Thymus (tissue), 11 donors: ENCODE data around the gene CDC5L. TPM values are rescaled to one million over a fixed set of nuclear protein-coding genes. Genes with fewer than 3 reads are reported as not detected.
A peak's percentile ranks its signal among the peaks of the same experiment; 100 is the strongest.

Experiments
- DNase-seq, 9 donors: peaks; one replicate each; pipeline ENCODE4 v3.0.0-alpha.2; 2013; ENCODE audit warnings: low spot score in 9 of 9, low read depth in 6 of 9, missing footprints in 1 of 9
- H3K27ac ChIP-seq, 2 donors: one replicate each; pipeline ENCODE4 v1.5.1; 2013; ENCODE audit warnings: control low read depth in 1 of 2, low read depth in 1 of 2, low read length in 1 of 2, mild to moderate bottlenecking in 1 of 2, moderate library complexity in 1 of 2
- H3K27me3 ChIP-seq, 2 donors: one replicate each; pipeline ENCODE4 v1.5.1; 2013; ENCODE audit warnings: low read length in 1 of 2; ENCODE audit not compliant: control insufficient read depth in 2 of 2, insufficient read depth in 1 of 2
- H3K36me3 ChIP-seq, 2 donors: one replicate each; pipeline ENCODE4 v1.5.1; 2013; ENCODE audit warnings: low read length in 1 of 2, mild to moderate bottlenecking in 1 of 2, moderate library complexity in 1 of 2; ENCODE audit not compliant: control insufficient read depth in 2 of 2, insufficient read depth in 2 of 2
- H3K4me1 ChIP-seq, 2 donors: one replicate each; pipeline ENCODE4 v1.5.1; 2013; ENCODE audit warnings: low read length in 2 of 2; ENCODE audit not compliant: control insufficient read depth in 2 of 2, insufficient read depth in 2 of 2
- H3K4me3 ChIP-seq, 2 donors: one replicate each; pipeline ENCODE4 v1.5.1; 2013; ENCODE audit warnings: low read length in 2 of 2, control low read depth in 1 of 2, mild to moderate bottlenecking in 1 of 2
- H3K9me3 ChIP-seq, 2 donors: one replicate each; pipeline ENCODE4 v1.5.1; 2013; ENCODE audit warnings: low read length in 1 of 2, mild to moderate bottlenecking in 1 of 2; ENCODE audit not compliant: control insufficient read depth in 2 of 2, insufficient read depth in 1 of 2
- WGBS: extraction: QIAGEN DNeasy Blood & Tissue Kit; methylation state at CpG from one replicate; pipeline ENCODE4 v1.1.7; 2013; 5-methylcytosine and 5-hydroxymethylcytosine counted together
- polyA plus RNA-seq: library from polyadenylated mRNA; stranded (reverse); fragments of 200-250 nt; gene quantifications from one replicate; pipeline ENCODE4 v1.2.3, GENCODE V29; 2013
- total RNA-seq: library from RNA; stranded (reverse); fragments of 120-200 nt; gene quantifications from one replicate; pipeline ENCODE4 v1.2.4, GENCODE V29; 2013
- donor health status: healthy.

The CDC5L gene
- total and polyA plus RNA-seq, 2 donors: 12.7 to 30.9 TPM

DNA sequence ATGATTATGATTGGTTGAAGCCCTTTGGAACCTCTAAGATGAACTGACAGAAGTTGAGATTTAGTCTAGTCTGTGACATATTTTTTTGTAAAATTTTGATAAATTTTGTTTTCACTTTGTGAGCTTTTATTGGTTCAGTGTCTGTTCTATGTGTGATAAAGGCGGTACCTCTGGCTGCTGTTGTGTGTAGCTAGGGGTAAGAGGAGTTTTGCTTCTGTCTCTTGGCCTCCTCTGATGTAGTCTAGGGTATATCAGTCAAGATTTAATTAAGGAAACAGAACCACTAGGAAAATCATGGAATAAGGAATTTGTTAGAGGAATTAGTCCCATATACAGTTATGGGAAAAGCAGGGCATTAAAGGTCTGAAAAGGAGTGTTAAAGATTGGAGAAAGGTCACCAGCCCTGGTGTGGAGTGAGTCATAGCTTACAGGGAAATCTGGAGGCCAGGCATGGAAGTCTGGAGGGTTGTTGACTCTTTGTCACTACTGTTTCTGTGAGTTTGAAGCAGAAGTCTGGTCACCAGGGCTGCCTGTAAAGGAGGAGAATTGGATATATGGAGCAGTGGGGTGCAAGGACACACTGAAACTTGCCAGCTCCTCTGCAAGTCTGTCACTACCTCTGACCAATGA lies 28.5 kb downstream of the CDC5L start:
- DNase-seq: no peak
- H3K27me3 ChIP-seq: no peaks in the 10 kb centered on the region
- no peaks in the 10 kb centered on the region for H3K9me3 ChIP-seq
- H3K4me3 ChIP-seq: no peak overlapping the region
- peaks cover 52 to 67% of the 10 kb centered on the region in 2 donors for H3K36me3 ChIP-seq
- H3K27ac ChIP-seq: no peak overlapping the region
- H3K4me1 ChIP-seq: peaks cover 4 to 12% of the 10 kb centered on the region in 2 donors
- 100% methylated on average over 1 of the region's 1 CpG for WGBS

DNA sequence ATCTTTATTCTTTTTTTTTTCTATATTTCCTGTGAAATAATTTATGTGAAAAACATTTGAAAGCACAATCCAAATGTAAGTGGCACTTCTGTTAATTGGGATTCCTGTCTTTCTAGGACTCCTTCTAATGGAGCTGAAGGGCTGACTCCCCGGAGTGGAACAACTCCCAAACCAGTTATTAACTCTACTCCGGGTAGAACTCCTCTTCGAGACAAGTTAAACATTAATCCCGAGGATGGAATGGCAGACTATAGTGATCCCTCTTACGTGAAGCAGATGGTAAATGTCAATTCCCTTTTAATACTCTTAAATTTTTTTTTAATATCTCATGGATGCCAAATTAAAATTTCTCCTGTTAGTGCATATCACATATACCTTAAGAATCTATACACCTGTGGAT lies 35.0 kb downstream of the CDC5L start:
- Histone ChIP-seq H3K4me3 (no peak overlapping the region), H3K27ac (no peak overlapping the region), H3K36me3 (peaks cover 30 to 74% of the 10 kb centered on the region in 2 donors), H3K4me1 (no peaks in the 10 kb centered on the region), H3K27me3 (no peaks in the 10 kb centered on the region), H3K9me3 (no peaks in the 10 kb centered on the region)
- 97% methylated on average over 5 of the region's 5 CpGs for WGBS
- no peak for DNase-seq

DNA sequence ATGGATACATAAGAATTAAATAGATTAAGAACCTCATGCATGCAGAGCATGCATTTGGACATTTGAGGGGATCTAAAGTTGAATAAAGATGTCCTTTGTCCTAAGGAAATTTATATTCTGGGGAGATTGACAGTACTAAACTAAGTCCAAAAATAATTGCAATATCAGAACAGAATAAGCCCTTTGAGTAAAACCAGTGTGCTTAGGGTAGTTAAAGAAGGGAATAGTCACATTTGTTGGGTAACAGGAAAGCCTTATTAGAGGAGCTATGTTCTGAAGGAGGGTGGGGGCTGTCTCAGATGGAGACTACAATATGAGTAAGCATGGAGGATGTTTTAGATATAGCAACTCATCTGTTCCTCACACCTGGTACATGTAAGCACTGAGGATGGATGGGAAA lies 35.8 kb downstream of the CDC5L start:
- H3K4me3 ChIP-seq: no peak overlapping the region
- H3K27me3 ChIP-seq: no peaks in the 10 kb centered on the region
- H3K27ac ChIP-seq: no peak overlapping the region
- no peaks in the 10 kb centered on the region for H3K4me1 ChIP-seq
- peaks cover 28 to 74% of the 10 kb centered on the region in 2 donors for H3K36me3 ChIP-seq
- no peaks in the 10 kb centered on the region for H3K9me3 ChIP-seq
- DNase-seq: no peak

DNA sequence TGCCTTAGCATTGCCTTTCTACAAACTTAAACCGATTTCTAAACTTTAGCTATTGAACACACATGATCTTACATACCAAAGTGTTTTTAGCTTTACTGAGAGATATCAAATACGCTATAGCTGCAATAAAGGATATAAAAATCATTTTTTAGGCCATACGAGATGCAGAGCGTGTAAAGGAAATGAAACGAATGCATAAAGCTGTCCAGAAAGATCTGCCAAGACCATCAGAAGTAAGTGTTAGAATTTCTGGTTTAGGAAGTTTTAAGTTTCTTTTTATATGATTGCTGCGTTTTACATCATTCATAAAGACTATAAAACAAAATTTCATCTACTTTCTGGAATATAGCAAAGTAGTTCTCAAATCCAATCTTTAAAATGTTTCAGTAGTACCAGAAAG lies 38.4 kb downstream of the CDC5L start:
- peaks cover 13 to 76% of the 10 kb centered on the region in 2 donors for H3K36me3 ChIP-seq
- H3K27ac ChIP-seq: no peak overlapping the region
- no peaks in the 10 kb centered on the region for H3K9me3 ChIP-seq
- DNase-seq: no peak
- H3K4me1 ChIP-seq: no peaks in the 10 kb centered on the region
- no peak overlapping the region for H3K4me3 ChIP-seq
- no peaks in the 10 kb centered on the region for H3K27me3 ChIP-seq
- 97% methylated on average over 6 of the region's 6 CpGs for WGBS

DNA sequence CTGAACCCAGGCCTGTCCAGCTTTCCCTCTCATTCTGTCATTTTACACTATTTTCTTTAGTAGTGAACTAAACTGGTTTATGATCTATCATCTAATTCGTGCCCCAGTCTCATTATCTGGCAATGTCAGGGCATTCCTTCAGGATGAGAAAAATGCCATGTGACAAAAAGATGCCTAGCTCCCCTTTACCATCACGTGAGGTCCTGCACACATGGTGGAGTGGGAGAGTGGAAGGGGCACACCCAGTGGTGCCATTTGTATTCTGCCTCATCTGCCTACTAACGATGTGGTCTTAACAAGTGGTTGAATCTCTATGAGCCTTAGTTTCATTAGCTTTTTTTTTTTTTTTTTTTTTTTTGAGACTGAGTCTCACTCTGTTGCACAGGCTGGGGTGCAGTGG lies 41.2 kb downstream of the CDC5L start:
- no peak for DNase-seq
- no peak overlapping the region for H3K27ac ChIP-seq
- no peaks in the 10 kb centered on the region for H3K27me3 ChIP-seq
- 97% methylated on average over 3 of the region's 3 CpGs for WGBS
- H3K36me3 ChIP-seq: peaks cover 10 to 67% of the 10 kb centered on the region in 2 donors
- no peaks in the 10 kb centered on the region for H3K4me1 ChIP-seq
- no peak overlapping the region for H3K4me3 ChIP-seq
- no peaks in the 10 kb centered on the region for H3K9me3 ChIP-seq

DNA sequence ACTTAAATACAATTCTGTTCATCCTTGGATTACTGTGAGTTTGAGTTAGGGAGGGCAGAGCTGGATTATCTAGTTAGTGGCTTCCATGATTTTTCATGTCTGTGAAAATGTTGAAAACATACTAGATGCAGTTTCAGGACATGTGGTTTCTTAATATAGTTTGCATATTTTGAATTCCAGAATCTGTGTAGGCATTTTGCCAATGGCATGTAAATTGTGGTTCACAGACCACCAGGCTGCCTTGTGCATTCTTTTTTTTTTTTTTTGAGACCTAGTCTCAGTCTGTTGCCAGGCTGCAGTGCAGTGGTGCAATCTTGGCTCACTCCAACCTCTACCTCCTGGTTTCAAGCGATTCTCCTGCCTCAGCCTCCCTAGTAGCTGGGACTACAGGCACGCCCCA lies 42.8 kb downstream of the CDC5L start:
- WGBS: 96% methylated on average over 2 of the region's 2 CpGs
- Histone ChIP-seq H3K27me3 (no peaks in the 10 kb centered on the region), H3K4me3 (no peak overlapping the region), H3K27ac (no peak overlapping the region), H3K4me1 (no peaks in the 10 kb centered on the region), H3K36me3 (peaks cover 7 to 57% of the 10 kb centered on the region in 2 donors), H3K9me3 (no peaks in the 10 kb centered on the region)
- DNase-seq: no peak

DNA sequence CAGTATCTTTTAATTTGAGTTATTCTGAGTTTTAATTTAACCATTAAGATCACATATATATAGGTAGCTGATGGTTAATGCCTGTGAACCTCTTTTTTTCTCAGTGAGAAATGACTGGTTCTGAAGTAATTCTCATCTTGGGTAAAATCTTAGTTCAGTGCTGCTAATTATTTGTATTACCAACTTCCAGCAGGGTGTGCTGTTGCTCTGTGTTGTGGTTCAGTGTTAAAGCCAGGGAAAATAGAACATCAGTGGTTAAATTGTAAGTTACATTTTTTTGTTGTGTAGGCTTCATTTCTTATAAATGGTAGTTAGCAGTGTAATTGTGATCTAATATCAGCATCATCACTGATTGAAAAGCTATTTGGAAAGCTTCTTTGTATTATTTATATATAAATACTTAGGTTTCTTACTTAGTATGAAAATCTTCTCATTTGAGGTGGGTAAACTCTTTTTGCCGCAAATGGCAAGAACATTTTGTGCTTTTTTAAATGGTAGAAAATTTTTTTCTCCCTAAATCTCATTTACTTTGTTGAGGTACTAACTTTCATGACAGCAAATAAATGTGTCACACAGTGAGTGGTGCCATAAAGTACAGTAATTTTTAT lies 43.7 kb downstream of the CDC5L start:
- H3K4me1 ChIP-seq: no peaks in the 10 kb centered on the region
- no peaks in the 10 kb centered on the region for H3K9me3 ChIP-seq
- 100% methylated on average over 1 of the region's 1 CpG for WGBS
- peaks cover 6 to 52% of the 10 kb centered on the region in 2 donors for H3K36me3 ChIP-seq
- H3K27ac ChIP-seq: no peak overlapping the region
- H3K27me3 ChIP-seq: no peaks in the 10 kb centered on the region
- H3K4me3 ChIP-seq: no peak overlapping the region
- DNase-seq: peak; percentile 9 to 73 (median 43)

DNA sequence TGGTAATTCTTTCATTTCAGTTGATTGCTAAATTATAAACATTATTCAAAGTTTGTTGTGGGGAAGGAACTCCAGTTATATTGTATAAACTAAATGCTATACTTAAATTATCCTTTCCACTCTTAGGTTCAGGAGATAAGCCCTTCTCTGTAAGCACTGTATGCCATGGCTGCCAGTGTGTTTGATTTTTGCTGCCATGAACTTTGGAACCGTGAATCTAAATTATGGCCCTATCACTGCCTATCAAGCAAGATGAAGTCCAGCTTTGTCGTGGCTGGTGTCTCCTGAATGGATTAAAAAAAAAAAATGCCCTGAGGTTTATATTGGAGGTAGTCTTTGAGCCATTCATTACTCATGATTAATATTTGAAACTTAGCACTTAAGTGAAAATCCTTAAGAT lies 44.7 kb downstream of the CDC5L start:
- no peak overlapping the region for H3K4me3 ChIP-seq
- H3K27ac ChIP-seq: no peak overlapping the region
- no peak for DNase-seq
- H3K9me3 ChIP-seq: no peaks in the 10 kb centered on the region
- H3K36me3 ChIP-seq: peaks cover 6 to 45% of the 10 kb centered on the region in 2 donors
- WGBS: 97% methylated on average over 2 of the region's 2 CpGs
- H3K4me1 ChIP-seq: no peaks in the 10 kb centered on the region
- no peaks in the 10 kb centered on the region for H3K27me3 ChIP-seq

DNA sequence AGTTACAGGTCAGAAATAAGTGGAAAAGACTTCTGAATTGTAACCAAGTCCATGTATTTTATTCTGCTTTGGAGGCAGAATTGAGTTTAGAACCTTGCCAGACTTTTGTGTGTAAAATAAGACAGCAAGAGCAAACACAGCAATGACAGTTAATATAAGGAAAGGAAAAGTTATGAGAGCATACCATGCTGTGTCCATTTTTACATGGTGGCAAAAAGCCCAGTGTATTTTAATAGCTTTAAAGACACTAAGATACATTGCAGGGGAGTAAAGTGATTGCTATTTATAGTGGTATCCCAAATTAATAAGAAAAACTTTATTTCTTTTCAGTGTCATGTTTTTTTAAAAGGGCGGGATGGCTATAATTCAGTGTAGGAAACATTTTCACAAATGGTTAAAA lies 45.2 kb downstream of the CDC5L start:
- H3K27me3 ChIP-seq: no peaks in the 10 kb centered on the region
- H3K9me3 ChIP-seq: no peaks in the 10 kb centered on the region
- H3K27ac ChIP-seq: no peak overlapping the region
- 97% methylated on average over 1 of the region's 1 CpG for WGBS
- H3K36me3 ChIP-seq: peaks cover 6 to 41% of the 10 kb centered on the region in 2 donors
- no peak for DNase-seq
- no peaks in the 10 kb centered on the region for H3K4me1 ChIP-seq
- no peak overlapping the region for H3K4me3 ChIP-seq
